ENCODE results near the gene DDX46. TPM values are rescaled to one million over a fixed set of nuclear protein-coding genes. Genes with fewer than 3 reads are reported as not detected.

DDX46 gene
- total RNA-seq, 4 donors from 2014 or later = 21.8 to 68.5 (median 33.1) TPM

DNA sequence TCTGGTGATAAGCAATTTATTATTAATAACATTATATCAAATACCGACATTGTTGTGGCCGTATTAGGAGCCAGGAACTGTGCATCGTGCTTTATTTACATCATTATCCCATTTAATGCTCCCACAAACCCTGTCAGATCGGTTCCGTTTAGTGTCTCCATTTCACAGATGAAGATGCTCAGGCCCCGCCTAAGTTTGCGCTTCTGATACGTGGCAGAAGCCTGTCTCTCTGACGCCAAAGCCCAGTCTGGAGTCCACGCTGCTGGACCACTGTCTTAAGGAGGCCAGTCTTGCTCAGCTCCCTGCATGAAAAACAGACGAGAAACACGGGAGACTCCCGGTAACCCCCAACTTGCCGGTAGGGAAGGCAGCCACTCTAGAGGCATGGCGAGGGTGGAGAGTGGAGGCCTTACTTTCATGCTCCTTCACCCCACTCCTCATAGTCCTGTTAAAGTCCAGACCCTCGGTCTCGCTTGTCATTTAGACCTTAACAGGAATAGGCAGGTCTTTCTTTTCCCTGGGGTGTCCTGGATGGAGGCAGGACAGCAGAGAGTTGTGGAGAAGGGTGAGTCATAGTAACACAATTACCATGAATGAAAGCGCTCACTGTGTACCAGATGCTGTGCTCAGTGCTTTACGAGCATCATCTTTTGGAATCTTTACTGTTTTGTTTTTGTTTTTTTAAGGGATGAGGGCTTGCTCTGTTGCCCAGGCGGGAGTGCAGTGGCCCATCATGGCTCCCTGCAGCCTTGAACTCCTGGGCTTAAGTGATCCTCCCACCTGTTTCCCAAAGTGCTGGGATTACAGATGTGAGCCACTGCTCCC, 116.5 kb downstream of the DDX46 start:
- no peaks in the 10 kb centered on the region for H3K9me3 ChIP-seq
- H3K27me3 ChIP-seq = no peaks in the 10 kb centered on the region
- peaks cover 24% of the 10 kb centered on the region for H3K4me1 ChIP-seq
- DNase-seq (ENCODE audit: low spot score in 2 of 2) = peak in 1 of 2 donors; percentile 76
- H3K27ac ChIP-seq = peak overlapping the region; percentile 93
- WGBS = 8% methylated on average over 17 of the region's 20 CpGs
- peak overlapping the region; percentile 96 for H3K4me3 ChIP-seq
- TF ChIP-seq EP300 (IDR thresholded peaks at IDR 0.05) = no peak
- TF ChIP-seq, protein P1, sequence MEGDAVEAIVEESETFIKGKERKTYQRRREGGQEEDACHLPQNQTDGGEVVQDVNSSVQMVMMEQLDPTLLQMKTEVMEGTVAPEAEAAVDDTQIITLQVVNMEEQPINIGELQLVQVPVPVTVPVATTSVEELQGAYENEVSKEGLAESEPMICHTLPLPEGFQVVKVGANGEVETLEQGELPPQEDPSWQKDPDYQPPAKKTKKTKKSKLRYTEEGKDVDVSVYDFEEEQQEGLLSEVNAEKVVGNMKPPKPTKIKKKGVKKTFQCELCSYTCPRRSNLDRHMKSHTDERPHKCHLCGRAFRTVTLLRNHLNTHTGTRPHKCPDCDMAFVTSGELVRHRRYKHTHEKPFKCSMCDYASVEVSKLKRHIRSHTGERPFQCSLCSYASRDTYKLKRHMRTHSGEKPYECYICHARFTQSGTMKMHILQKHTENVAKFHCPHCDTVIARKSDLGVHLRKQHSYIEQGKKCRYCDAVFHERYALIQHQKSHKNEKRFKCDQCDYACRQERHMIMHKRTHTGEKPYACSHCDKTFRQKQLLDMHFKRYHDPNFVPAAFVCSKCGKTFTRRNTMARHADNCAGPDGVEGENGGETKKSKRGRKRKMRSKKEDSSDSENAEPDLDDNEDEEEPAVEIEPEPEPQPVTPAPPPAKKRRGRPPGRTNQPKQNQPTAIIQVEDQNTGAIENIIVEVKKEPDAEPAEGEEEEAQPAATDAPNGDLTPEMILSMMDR (IDR thresholded peaks at IDR 0.05) = no peak
- no peak for TF ChIP-seq POLR2AphosphoS5 (IDR thresholded peaks at IDR 0.05)
- TF ChIP-seq POLR2A (IDR thresholded peaks at IDR 0.05) = no peak
- H3K36me3 ChIP-seq = no peaks in the 10 kb centered on the region

DNA sequence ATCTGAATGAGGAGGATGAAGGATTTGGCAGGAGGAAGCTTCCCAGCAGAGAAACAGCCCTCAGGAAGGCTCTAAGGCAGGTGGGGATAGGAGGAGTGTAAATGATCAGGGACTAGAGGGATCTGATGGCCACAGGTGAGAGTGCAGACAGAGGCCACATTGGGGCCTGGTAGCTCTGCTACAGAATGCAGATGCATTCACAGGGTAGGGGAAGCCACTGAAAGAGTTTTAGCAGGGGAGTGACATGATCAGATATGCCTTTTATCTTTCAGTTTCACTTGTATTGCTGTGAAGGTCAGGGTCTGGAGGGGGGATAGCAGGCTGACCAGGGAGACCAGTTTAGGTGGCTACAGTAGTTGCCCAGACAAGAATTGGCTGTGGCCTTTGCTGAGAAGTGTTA, 118.6 kb downstream of the DDX46 start:
- H3K36me3 ChIP-seq = no peaks in the 10 kb centered on the region
- TF ChIP-seq POLR2A (IDR thresholded peaks at IDR 0.05) = no peak
- no peak for TF ChIP-seq POLR2AphosphoS5 (IDR thresholded peaks at IDR 0.05)
- TF ChIP-seq, protein P1 (IDR thresholded peaks at IDR 0.05) = no peak
- no peak for TF ChIP-seq EP300 (IDR thresholded peaks at IDR 0.05)
- no peaks in the 10 kb centered on the region for H3K9me3 ChIP-seq
- no peak for DNase-seq (ENCODE audit: low spot score in 2 of 2)
- H3K27ac ChIP-seq = no peak overlapping the region
- H3K4me1 ChIP-seq = peaks cover 24% of the 10 kb centered on the region
- no peaks in the 10 kb centered on the region for H3K27me3 ChIP-seq
- no peak overlapping the region for H3K4me3 ChIP-seq

- no peak for TF ChIP-seq EP300 (IDR thresholded peaks at IDR 0.05)
- TF ChIP-seq POLR2AphosphoS5 (IDR thresholded peaks at IDR 0.05) = no peak
- TF ChIP-seq, protein P1 (IDR thresholded peaks at IDR 0.05) = no peak
- no peak for TF ChIP-seq POLR2A (IDR thresholded peaks at IDR 0.05)
- H3K9me3 ChIP-seq = no peaks in the 10 kb centered on the region
- no peak for DNase-seq (ENCODE audit: low spot score in 2 of 2)
- no peaks in the 10 kb centered on the region for H3K36me3 ChIP-seq
- 98% methylated on average over 3 of the region's 3 CpGs for WGBS
- no peak overlapping the region for H3K4me3 ChIP-seq
- peaks cover 23% of the 10 kb centered on the region for H3K4me1 ChIP-seq
- H3K27ac ChIP-seq = no peak overlapping the region
- no peaks in the 10 kb centered on the region for H3K27me3 ChIP-seq
Observed at GRCh38 chr5:134878403-134878802, 119.8 kb downstream of the DDX46 start.

GRCh38 chr5:134879456-134879855, 120.9 kb downstream of the DDX46 start:
- Histone ChIP-seq H3K4me3 (no peak overlapping the region), H3K9me3 (no peaks in the 10 kb centered on the region), H3K27ac (no peak overlapping the region), H3K4me1 (peaks cover 17% of the 10 kb centered on the region), H3K27me3 (no peaks in the 10 kb centered on the region), H3K36me3 (no peaks in the 10 kb centered on the region)
- TF ChIP-seq, protein P1 (IDR thresholded peaks at IDR 0.05) = no peak
- TF ChIP-seq POLR2AphosphoS5 (IDR thresholded peaks at IDR 0.05) = no peak
- TF ChIP-seq EP300 (IDR thresholded peaks at IDR 0.05) = no peak
- no peak for TF ChIP-seq POLR2A (IDR thresholded peaks at IDR 0.05)
- 59% methylated on average over 3 of the region's 3 CpGs for WGBS
- DNase-seq (ENCODE audit: low spot score in 2 of 2) = no peak

Other genes starting within 250 kb of the DDX46 start
- gene JADE2, start 233.1 kb upstream of the DDX46 start, total RNA-seq = 10 to 100 TPM; 31.4 to 62.1 (median 56.6) TPM
- gene SAR1B, start 126.0 kb upstream of the DDX46 start, total RNA-seq = 10 to 100 TPM; 30.7 to 41.9 (median 34.9) TPM
- 10 to 100 TPM; 12.9 to 14.8 (median 13.8) TPM for gene SEC24A, start 110.0 kb upstream of the DDX46 start, total RNA-seq
- 10 to 100 TPM; 24.1 to 27.6 (median 25.9) TPM for gene CAMLG, start 20.2 kb upstream of the DDX46 start, total RNA-seq
- 10 to 100 TPM; 32.2 to 47.3 (median 38.0) TPM for gene C5orf24, start 87.2 kb downstream of the DDX46 start, total RNA-seq
- gene TXNDC15, start 115.6 kb downstream of the DDX46 start, total RNA-seq = 10 to 100 TPM; 31.9 to 74.4 (median 37.8) TPM
- gene PCBD2, start 146.4 kb downstream of the DDX46 start, total RNA-seq = 10 to 100 TPM in 1 of 4 donors, 1 to 10 TPM in 3; 8.2 to 13.4 (median 9.1) TPM
- gene CATSPER3, start 209.1 kb downstream of the DDX46 start, total RNA-seq = under 1 TPM in 1 of 4 donors, not detected in 3; 0.34 TPM